ENCODE data around the gene MRPL30.
"Not testable (repeated sequence)": the region's sequence is repeated elsewhere in the genome, so short reads cannot be mapped to it uniquely, and the experiment has no call there.

MRPL30 gene

GRCh38 chr2:99187011-99187410 lies 6.0 kb downstream of the MRPL30 start:
- DNase-seq, result no peak

DNA sequence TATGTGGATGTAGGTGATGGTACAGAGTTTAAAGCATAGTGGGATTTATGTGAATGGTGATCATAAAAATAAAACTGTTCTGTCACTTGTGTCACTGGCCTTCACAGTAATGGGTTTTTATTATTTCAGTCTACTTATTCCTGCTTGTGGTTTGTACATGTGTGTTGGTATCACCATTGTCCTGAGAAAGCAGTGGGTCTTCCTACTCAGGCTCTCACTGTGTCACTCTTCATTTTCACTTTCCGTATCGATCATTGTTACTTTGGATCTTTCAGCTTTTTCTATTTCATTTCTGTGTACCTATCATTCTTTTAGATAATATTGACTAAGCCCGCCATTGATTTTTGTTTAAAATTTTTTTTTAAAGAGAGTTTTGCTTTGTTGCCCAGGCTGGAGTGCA lies 7.4 kb downstream of the MRPL30 start:
- no peak for DNase-seq

DNA sequence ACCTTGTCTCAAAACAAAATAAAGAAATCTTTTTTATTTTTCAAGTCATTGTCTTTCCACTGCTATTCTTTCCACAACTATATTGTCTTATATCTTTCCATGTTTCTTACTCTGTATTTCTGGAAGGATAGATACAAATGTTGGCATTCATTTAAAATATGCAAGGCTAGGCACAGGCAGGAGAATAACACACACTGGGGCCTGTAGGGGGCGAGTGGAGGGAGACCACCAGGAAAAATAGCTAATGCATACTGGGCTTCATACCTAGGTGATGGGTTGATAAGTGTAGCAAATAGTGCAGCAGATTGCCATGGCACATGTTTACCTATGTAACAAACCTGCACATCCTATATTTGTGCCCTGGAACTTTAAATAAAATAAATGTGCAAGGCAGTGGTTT lies 9.6 kb downstream of the MRPL30 start:
- DNase-seq, result no peak

- DNase-seq, result not testable (repeated sequence)
Observed at GRCh38 chr2:99192364-99192763, 11.4 kb downstream of the MRPL30 start.

DNA sequence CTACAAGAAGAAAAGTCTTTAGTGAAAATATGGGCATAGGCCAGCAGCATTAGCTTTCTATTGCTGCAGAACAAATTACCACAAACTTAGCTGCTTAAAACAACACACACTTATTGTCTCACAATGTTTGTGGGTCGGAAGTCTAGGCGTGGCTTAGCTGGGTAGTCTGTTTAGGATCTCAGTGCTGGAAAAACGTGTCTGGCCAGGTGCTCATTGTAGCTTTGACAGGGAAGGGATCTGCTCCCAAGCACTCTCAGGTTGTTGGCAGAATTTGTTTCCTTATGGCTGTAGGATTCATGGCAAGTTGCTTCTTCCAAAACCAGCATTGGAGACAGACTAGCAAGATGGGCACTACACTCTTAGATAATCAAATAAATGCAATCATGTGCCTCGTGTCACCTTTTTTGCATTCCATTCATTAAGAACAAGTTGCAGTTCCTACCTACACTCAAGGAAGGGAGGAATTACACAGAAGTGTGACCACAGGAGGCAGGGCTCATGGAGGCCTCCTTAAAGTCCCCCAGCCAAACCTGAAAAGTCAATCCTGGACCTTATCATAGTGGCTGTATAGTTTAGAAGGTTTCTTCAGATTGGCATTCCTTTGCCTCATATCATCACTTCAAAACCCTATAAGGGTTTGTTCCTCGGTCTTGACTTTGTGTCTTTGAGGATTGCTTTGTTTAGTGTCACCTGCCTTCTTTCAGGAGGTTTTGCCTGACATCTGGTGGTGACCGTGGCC lies 17.3 kb downstream of the MRPL30 start:
- DNase-seq, result no peak

DNA sequence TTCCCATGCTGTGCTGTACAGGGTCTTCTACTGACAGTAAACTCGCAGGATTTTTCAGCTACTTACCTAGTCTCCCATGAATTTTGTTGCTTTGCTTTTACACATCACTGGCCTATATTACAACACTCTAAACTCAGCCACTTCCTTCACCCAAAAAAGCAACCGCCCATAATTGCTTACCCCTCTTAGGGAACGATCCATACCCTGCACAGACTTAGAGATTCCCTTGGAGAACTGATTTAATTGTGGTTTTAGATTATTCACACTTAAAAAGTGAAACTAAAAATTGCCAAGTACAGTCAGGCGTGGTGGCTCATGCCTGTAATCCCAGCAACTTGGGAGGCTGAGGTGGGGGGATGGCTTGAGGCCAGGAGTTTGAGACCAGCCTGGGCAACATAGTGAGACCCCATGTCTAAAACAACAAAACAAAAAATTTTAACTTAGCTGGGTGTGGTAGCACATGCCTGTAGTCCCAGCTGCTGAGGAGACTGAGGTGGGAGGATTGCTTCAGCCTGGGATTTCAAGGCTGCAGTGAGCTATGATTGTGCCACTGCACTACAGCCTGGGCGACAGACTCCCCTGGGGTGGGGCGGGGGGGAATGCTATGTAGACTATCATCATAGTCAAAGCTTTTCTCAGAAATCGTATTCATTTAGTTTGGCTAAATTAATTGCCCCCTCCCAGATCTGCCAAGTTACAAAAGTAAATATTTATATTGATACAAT lies 19.3 kb downstream of the MRPL30 start:
- DNase-seq, result no peak

GRCh38 chr2:99201959-99202678 lies 21.1 kb downstream of the MRPL30 start:
- DNase-seq, result no peak

- no peak for DNase-seq
Observed at GRCh38 chr2:99205491-99205890, 24.5 kb downstream of the MRPL30 start.

GRCh38 chr2:99216096-99216495 lies 35.1 kb downstream of the MRPL30 start:
- no peak for DNase-seq

- no peak for DNase-seq
Observed at GRCh38 chr2:99217929-99218501, 37.0 kb downstream of the MRPL30 start.

DNA sequence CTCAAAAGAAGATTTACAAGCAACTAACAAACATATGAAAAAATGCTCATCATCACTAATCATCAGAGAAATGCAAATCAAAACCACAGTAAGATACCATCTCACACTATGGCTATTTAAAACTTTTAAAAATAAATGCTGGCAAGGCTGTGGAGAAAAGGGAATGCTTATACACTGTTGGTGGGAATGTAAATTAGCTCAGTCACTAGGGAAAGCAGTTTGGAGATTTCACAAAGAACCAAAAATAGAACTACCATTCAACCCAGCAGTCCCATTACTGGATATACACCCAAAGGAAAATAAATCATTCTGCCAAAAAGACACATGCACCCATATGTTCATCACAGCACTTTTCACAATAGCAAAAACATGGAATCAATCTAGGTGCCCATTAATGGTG lies 52.2 kb downstream of the MRPL30 start:
- DNase-seq, result not testable (repeated sequence)

- no peak for DNase-seq
Observed at GRCh38 chr2:99238599-99238998, 57.6 kb downstream of the MRPL30 start.

DNA sequence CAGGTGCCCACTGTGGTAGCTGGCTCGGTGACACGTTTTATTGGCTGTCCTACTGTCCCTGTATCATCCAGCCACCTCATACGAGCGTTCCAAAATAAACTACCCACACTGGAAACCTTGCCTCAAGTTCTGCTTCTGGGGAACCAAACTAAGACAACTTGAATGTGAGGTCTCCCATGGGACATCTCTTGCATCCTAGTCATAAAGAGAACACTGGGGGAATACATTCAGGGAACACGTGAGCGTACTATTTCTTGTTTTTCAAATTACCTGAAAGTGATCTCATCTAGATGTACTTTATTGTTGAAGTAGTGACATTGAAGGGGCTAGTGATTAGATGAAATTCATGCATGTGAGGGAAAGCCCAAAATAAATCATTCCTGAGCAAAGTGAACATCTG lies 59.4 kb downstream of the MRPL30 start:
- DNase-seq, result no peak

- DNase-seq, result no peak
Observed at GRCh38 chr2:99242151-99242550, 61.2 kb downstream of the MRPL30 start.

All from NCI-H345 (cell line).